ENCODE data around the gene GPC6.

- TF ChIP-seq EZH2 (IDR thresholded peaks at IDR 0.05; ENCODE audit: insufficient read depth, poor library complexity, severe bottlenecking) = no peak
- TF ChIP-seq EZH2phosphoT487 (IDR thresholded peaks at IDR 0.05; ENCODE audit: insufficient read depth, low read depth) = no peak
Measured at GRCh38 chr13:93407551-93407950, 180.9 kb downstream of the GPC6 start.

All from GM23248 (cell line).